HUES6 (cell line): ENCODE results near the gene FGFBP1.

ENCODE experiments used
- H3K27ac ChIP-seq: 2 replicates; pipeline ENCODE4 v1.7.0; 2013; ENCODE audit warnings: low read depth, mild to moderate bottlenecking, low read length, inconsistent platforms
- H3K27me3 ChIP-seq: 2 replicates; pipeline ENCODE4 v1.6.1; 2013; ENCODE audit warnings: low read length; ENCODE audit not compliant: control insufficient read depth, insufficient read depth
- H3K36me3 ChIP-seq: 2 replicates; pipeline ENCODE4 v1.6.1; 2013; ENCODE audit warnings: low read length; ENCODE audit not compliant: control insufficient read depth, insufficient read depth
- H3K4me1 ChIP-seq: 2 replicates; pipeline ENCODE4 v1.6.1; 2013; ENCODE audit warnings: low read length; ENCODE audit not compliant: control insufficient read depth, insufficient read depth
- H3K4me3 ChIP-seq: 2 replicates; pipeline ENCODE4 v1.5.1; 2013; ENCODE audit warnings: low read depth, low read length
- H3K9ac ChIP-seq: one replicate; pipeline ENCODE4 v1.6.1; 2013; ENCODE audit warnings: mild to moderate bottlenecking, low read length
- H3K9me3 ChIP-seq: 2 replicates; pipeline ENCODE4 v1.6.1; 2013; ENCODE audit warnings: low read depth, low read length; ENCODE audit not compliant: control insufficient read depth, insufficient read depth

FGFBP1 gene

DNA sequence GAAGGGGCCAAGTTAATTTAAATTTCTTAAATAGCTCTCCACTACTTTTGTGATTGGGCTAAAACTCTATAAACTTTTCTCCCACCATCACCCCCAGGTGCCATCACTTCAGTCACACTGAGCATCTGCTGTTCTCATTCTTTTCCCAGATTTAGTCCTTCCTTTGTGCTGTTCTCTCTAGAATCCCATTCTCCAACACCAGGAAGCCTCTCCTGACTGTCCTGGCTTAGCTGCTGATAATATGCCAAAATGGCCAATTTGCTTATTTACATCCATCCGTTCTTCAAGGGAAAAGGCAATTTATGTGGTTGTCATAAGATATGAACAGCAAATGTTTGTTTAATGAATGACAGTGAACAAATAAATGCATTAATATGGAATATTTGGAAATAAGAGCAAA, 44.1 kb downstream of the FGFBP1 start:
- H3K4me1 ChIP-seq = no peaks in the 10 kb centered on the region
- H3K27ac ChIP-seq = no peak overlapping the region
- H3K9me3 ChIP-seq = no peaks in the 10 kb centered on the region
- H3K9ac ChIP-seq = no peak overlapping the region
- H3K27me3 ChIP-seq = no peaks in the 10 kb centered on the region
- H3K4me3 ChIP-seq = no peak overlapping the region
- H3K36me3 ChIP-seq = no peaks in the 10 kb centered on the region

DNA sequence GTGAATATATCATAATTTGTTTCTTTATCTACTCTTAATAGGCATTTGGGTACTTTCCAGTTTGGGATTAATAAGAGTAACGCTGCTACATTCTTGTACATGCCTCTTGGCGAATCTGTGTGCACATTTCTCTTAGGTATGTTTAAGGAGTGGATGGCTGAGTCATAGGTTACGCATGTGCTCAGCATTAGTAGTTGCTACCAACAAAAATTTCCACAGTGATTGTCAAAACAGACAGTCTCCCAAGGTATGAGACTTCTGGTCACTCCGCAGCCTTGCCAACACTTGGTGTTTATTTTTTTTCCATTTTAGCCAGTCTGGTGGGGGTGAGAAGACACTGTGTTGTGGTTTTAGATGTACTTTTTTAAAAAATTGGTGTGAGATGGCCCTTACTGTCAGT, 44.6 kb downstream of the FGFBP1 start:
- Histone ChIP-seq H3K36me3 (no peaks in the 10 kb centered on the region), H3K4me3 (no peak overlapping the region), H3K4me1 (no peaks in the 10 kb centered on the region), H3K9me3 (no peaks in the 10 kb centered on the region), H3K27ac (no peak overlapping the region), H3K9ac (no peak overlapping the region), H3K27me3 (no peaks in the 10 kb centered on the region)

DNA sequence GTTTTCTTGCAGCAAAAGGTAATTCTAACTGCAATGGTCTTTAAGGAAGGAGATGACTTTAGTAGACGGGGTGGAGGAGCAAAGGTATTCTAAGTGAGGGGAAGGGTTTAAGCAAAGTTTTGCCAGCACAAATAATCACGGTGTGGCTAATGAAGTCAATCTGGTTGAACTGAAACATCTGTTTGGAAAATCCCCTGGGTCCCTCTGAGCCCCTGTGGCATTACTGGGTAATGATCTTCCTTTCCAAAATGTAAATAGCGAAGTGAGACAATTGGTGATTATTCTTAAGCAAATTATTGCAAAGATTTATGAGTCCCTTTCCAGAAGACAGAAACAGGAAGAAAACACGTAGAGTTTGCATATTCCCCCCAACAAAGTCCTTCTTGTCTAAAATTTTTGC, 47.2 kb downstream of the FGFBP1 start:
- no peaks in the 10 kb centered on the region for H3K27me3 ChIP-seq
- H3K9me3 ChIP-seq = no peaks in the 10 kb centered on the region
- H3K4me3 ChIP-seq = no peak overlapping the region
- H3K36me3 ChIP-seq = no peaks in the 10 kb centered on the region
- no peaks in the 10 kb centered on the region for H3K4me1 ChIP-seq
- no peak overlapping the region for H3K9ac ChIP-seq
- H3K27ac ChIP-seq = no peak overlapping the region

DNA sequence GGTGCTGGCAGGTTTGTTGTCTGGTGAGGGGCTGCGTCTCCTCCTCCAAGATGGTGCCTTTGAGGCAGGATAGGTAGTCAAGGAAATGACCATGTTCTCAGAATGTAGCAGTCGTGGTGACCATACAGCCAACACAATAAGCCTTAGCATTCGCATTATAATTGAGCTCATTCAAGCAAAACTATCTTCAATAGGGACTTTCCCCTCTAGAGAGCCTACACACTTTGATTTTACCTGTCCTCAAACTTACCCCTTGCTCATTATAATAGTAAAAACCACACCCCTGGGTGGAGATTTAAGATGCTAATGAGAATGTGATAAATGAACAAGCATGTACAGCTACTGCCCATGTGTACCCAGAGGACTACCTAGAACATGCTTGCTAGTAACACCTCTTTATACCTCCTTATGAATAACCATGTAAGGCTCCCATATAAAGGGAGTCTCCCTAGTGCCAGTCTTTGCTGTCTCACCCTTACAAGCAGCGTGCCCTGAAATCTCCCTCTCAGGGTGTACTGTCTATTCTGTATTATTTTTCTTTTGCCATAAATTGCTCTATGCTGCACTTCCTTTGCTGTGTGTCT, 48.2 kb downstream of the FGFBP1 start:
- Histone ChIP-seq H3K27ac (no peak overlapping the region), H3K4me1 (no peaks in the 10 kb centered on the region), H3K36me3 (no peaks in the 10 kb centered on the region), H3K9me3 (no peaks in the 10 kb centered on the region), H3K9ac (no peak overlapping the region), H3K27me3 (no peaks in the 10 kb centered on the region), H3K4me3 (no peak overlapping the region)

DNA sequence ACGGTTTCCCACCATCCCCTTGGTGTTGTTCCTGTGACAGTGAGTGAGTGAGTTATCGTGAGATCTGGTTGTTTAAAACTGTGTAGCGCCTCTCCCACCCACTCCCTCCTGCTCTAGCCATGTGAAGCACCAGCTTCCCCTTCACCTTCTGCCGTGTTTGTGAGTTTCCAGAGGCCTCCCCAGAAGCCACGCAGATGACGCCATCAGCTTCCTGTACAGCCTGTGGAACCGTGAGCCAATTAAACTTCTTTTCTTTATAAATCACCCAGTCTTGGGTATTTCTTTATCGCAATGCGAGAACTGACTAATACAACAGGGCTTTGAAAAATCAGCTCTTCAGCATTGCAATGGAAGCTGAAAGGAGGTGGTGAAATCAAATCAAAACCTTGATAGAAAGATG, 50.0 kb downstream of the FGFBP1 start:
- Histone ChIP-seq H3K4me1 (peaks cover 12% of the 10 kb centered on the region), H3K27ac (no peak overlapping the region), H3K9ac (no peak overlapping the region), H3K4me3 (no peak overlapping the region), H3K27me3 (no peaks in the 10 kb centered on the region), H3K9me3 (no peaks in the 10 kb centered on the region), H3K36me3 (no peaks in the 10 kb centered on the region)
